Measurements from ENCODE around the gene KCNMA1.

DNA sequence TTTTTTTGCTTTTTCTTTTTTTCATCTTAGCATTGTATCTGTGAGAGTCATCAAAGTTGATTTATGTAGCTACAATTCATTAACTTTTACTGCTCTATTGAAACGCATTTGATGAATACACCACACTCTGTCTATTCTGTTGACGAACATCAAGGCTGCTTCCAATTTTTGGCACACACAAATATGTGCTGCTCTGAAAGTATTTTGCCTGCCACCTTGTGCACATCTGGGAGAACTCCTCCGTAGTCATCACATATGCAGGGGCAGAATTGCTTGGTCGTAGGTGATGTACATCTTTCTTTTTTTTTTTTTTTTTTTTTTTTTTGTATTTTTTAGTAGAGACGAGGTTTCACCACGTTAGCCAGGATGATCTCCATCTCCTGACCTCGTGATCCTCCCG, 796.8 kb downstream of the KCNMA1 start:
- TF ChIP-seq, protein P1, sequence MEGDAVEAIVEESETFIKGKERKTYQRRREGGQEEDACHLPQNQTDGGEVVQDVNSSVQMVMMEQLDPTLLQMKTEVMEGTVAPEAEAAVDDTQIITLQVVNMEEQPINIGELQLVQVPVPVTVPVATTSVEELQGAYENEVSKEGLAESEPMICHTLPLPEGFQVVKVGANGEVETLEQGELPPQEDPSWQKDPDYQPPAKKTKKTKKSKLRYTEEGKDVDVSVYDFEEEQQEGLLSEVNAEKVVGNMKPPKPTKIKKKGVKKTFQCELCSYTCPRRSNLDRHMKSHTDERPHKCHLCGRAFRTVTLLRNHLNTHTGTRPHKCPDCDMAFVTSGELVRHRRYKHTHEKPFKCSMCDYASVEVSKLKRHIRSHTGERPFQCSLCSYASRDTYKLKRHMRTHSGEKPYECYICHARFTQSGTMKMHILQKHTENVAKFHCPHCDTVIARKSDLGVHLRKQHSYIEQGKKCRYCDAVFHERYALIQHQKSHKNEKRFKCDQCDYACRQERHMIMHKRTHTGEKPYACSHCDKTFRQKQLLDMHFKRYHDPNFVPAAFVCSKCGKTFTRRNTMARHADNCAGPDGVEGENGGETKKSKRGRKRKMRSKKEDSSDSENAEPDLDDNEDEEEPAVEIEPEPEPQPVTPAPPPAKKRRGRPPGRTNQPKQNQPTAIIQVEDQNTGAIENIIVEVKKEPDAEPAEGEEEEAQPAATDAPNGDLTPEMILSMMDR (IDR thresholded peaks at IDR 0.05): no peak
- no peak for TF ChIP-seq ZFX (IDR thresholded peaks at IDR 0.05; ENCODE audit: borderline replicate concordance)

All from 22Rv1 (cell line).